OCI-M1 (cell line): ENCODE measurements around the gene IRF9.
"Not testable (repeated sequence)": the region's sequence is repeated elsewhere in the genome, so short reads cannot be mapped to it uniquely, and the experiment has no call there.

Experiments used
- DNase-seq: peaks from one replicate; lab custom pipeline; 2025; lab: John Stamatoyannopoulos, UW

IRF9 gene

GRCh38 chr14:24195186-24196070, 34.4 kb downstream of the IRF9 start, which contains the start of gene TM9SF1:
Gene TM9SF1, minus strand, starts transcription at chr14:24195441. Its CDS starts 422 bp downstream, at chr14:24195019.
- DNase-seq = peak; percentile 85

GRCh38 chr14:24196071-24197055, 35.3 kb downstream of the IRF9 start:
- DNase-seq = peak; percentile 52

DNA sequence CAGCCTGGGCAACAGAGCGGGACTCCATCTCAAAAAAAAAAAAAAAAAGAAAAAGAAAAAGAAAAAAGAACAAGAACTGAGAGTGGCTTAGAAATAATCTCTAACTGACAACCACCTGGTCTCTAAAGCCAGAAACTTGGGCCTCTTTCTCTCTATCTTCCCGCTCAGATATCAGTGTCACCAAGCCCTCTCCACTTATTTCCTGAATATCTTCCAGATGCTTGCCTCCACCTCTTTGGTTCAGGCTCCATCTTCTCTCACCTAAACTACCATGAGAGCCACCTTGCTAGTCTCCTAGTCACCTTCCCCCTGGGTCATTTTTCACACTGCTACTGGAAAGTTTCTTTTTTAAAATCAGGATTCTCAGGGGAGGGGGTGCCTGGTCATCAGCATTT, 36.0 kb downstream of the IRF9 start:
- DNase-seq = no peak

DNA sequence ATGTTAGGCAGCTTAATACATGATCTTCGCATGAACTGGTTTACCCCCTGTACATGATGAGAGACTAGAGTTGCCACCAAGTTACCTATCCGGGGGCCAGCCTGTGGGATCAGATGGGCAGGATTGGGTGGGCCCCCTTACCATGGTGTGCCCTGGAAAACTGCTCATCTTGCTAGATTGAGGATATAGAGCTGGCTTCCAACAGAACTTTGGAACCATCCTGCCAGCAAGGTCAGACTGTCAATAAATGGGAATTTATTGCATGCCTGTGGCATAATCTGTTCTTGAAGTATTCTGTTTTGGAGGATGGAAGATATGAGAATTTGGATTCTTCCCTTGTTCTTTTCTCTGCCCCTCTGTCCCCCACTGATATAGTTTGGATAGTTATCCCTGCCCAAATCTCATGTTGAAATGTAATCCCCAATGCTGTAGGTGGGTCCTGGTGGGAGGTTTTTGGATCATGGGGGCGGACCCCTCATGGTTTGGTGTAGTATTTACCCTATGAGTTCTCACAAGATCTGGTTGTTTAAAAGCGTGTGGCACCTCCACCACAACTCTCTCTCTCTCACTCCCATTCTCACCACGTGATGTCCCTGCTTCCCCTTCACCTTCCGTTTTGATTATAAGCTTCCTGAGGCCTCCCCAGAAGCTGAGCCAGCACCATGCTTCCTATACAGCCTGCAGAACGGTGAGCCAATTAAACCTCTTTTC, 37.9 kb downstream of the IRF9 start:
- DNase-seq = no peak

DNA sequence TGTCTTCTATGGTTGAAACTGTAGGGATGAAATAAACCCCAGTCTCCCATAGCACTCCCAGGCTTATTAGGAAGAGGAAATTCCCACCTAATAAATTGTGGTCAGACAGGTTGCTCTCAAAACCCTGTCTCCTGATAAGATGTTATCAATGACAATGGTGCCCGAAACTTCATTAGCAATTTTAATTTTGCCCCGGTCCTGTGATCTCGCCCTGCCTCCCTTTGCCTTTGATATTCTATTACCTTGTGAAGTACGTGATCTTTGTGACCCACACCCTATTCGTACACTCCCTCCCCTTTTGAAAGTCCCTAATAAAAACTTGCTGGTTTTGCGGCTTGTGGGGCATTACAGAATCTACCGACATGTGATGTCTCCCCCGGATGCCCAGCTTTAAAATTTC, 41.5 kb downstream of the IRF9 start:
- DNase-seq = not testable (repeated sequence)

DNA sequence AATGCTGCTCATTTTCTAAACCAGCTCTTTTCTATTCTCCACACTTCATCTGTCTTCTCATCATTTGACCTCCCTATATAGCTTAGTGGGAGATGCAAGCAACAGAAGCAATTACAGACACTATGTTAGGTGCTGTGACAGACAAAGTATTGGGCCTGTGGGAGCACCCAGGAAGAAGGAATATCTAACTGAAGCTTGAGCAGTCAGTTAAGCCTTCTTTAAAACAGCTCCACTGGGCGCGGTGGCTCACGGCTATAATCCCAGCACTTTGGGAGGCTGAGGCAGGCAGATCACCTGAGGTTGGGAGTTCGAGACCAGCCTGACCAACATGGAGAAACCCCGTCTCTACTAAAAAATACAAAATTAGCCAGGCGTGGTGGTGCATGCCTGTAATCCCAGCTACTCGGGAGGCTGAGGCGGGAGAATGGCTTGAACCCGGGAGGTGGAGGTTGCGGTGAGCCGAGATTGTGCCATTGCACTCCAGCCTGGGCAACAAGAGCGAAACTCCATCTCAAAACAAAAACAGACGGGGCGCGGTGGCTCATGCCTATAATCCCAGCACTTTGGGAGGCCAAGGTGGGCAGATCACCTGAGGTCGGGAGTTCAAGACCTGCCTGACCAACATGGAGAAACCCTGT, 42.3 kb downstream of the IRF9 start:
- DNase-seq = not testable (repeated sequence)

GRCh38 chr14:24204163-24205146, 43.4 kb downstream of the IRF9 start:
- no peak for DNase-seq

- DNase-seq = no peak
These were observed 45.4 kb downstream of the IRF9 start for GRCh38 chr14:24206260-24207103.

DNA sequence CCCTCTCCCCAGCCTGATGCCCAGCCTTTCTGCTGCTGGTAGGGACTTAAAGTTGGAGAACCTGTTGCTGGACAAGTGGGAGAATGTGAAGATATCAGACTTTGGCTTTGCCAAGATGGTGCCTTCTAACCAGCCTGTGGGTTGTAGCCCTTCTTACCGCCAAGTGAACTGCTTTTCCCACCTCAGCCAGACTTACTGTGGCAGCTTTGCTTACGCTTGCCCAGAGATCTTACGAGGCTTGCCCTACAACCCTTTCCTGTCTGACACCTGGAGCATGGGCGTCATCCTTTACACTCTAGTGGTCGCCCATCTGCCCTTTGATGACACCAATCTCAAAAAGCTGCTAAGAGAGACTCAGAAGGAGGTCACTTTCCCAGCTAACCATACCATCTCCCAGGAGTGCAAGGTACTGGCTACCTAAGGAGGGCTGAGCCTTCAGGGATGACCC, 46.1 kb downstream of the IRF9 start:
- DNase-seq = no peak

- peak; percentile 3 for DNase-seq
These were observed 46.6 kb downstream of the IRF9 start for GRCh38 chr14:24207625-24208024.

GRCh38 chr14:24211311-24211710, 50.2 kb downstream of the IRF9 start:
- DNase-seq = no peak

- peak; percentile 97 for DNase-seq
These were observed 52.1 kb downstream of the IRF9 start, which contains the start of gene CHMP4A for GRCh38 chr14:24212924-24213865. Gene CHMP4A, minus strand, starts transcription at chr14:24213488. Its CDS starts 49 bp downstream, at chr14:24213439.

GRCh38 chr14:24213866-24214662, 53.0 kb downstream of the IRF9 start:
- DNase-seq = no peak

DNA sequence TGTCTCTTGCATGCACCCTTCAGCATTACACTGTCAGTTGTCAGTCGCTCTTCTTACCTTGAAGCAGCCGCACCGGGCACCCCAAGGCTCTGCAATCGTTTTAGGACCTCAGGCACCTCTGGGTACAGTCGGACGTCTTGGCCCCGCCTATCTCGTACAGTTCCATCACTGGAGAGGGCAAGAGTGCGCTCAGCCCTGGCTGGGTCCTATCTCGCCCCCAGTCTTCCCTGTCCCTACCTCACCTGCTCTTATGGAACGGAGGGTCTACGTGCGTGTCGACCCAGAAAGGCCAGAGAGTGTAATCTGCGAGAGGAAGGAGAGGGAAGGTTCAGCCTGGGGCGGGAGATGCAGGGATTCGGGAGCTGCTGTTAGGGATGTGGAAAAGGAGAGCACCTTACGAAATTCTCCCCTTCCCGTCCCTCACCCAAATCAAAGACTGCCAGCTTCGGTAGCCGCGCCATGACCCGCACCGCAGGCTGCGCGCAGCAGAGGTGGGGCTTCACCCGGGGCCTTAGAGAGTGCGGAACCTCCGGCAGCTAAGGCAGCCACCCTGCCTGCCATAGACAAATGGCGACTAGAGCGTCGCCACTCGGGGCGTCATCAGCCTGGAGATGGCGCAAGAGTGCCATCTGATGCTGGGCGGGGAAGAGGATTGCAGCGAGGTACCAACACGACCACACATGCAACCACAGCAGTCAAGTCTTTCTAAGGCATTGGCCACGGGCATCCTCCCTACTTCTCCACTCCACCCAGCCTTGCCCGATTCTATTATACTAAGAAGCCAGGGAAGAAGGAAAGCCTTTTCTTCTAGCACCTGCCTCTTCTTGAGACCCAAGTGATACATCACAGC, 54.7 kb downstream of the IRF9 start, which contains the start of gene MDP1:
Gene MDP1 (minus strand): TSS at position 572 of the 850 bp plus-strand sequence. CDS start 111 bp downstream, at position 461.
- peak; percentile 92 for DNase-seq
